Measurements from ENCODE around the gene ENDOD1. TPM values are rescaled to one million over a fixed set of nuclear protein-coding genes. Genes with fewer than 3 reads are reported as not detected.
A peak's percentile ranks its signal among the peaks of the same experiment; 100 is the strongest.

ENDOD1 gene
- total RNA-seq, 1 experiment from 2014 or later, result 0.87 TPM

GRCh38 chr11:95067039-95067840, 22.4 kb upstream of the ENDOD1 start:
- Histone ChIP-seq H3K27me3 (ENCODE audit: insufficient read depth, low read length) (no peaks in the 10 kb centered on the region), H2BK12ac (ENCODE audit: insufficient read length, low read depth, low read length) (no peak overlapping the region), H2AFZ (ENCODE audit: low read length) (no peak overlapping the region), H3K23ac (ENCODE audit: insufficient read length, low read depth, low read length) (no peak overlapping the region), H2BK120ac (ENCODE audit: low read depth, low read length, poor library complexity, severe bottlenecking) (no peak overlapping the region), H3K9ac (ENCODE audit: extremely low read depth, insufficient read length, low read length) (peak overlapping the region; percentile 46), H3K4me2 (ENCODE audit: insufficient read depth, insufficient read length, low read length) (peak overlapping the region; percentile 73), H3K4me1 (ENCODE audit: insufficient read depth, low read length) (no peaks in the 10 kb centered on the region), H3K79me1 (ENCODE audit: insufficient read depth, low read depth, low read length, poor library complexity, severe bottlenecking) (no peaks in the 10 kb centered on the region), H3T11ph (ENCODE audit: low read length) (no peak overlapping the region), H3K79me2 (ENCODE audit: insufficient read depth, low read length) (no peaks in the 10 kb centered on the region), H3K4ac (ENCODE audit: low read depth, low read length) (no peak overlapping the region), H3K18ac (ENCODE audit: insufficient read length, low read depth, low read length) (peak overlapping the region; percentile 81), H3K23me2 (ENCODE audit: insufficient read length, low read depth, low read length, poor library complexity, severe bottlenecking) (peaks cover 8% of the 10 kb centered on the region), H3K9me3 (ENCODE audit: control insufficient read depth, low read depth, low read length) (no peaks in the 10 kb centered on the region), H2BK5ac (ENCODE audit: insufficient read length, low read length) (no peak overlapping the region), H2BK20ac (ENCODE audit: low read depth, low read length, poor library complexity, severe bottlenecking) (no peak overlapping the region), H4K8ac (replicated peaks; ENCODE audit: insufficient read length, low read depth, low read length) (no peak overlapping the region), H4K5ac (ENCODE audit: insufficient read length, low read depth, low read length) (no peak overlapping the region), H4K20me1 (ENCODE audit: control insufficient read depth, insufficient read depth, insufficient read length) (no peaks in the 10 kb centered on the region), H3K14ac (ENCODE audit: insufficient read depth, low read length) (peak overlapping the region; percentile 15), H2BK15ac (ENCODE audit: low read depth, low read length) (no peak overlapping the region), H4K91ac (ENCODE audit: insufficient read length, low read depth, low read length) (no peak overlapping the region), H3K27ac (ENCODE audit: insufficient read length, low read depth, low read length) (no peak overlapping the region), H3K56ac (ENCODE audit: insufficient read length, low read depth, low read length) (no peak overlapping the region), H2AK5ac (ENCODE audit: insufficient read length, low read length) (no peak overlapping the region)
- peak; percentile 75 for DNase-seq
- Mint-ChIP-seq H3K36me3 (ENCODE audit: insufficient read depth in 1 of 3, low read depth in 3 of 3) (peaks cover 0 to 6% (median 2%) of the 10 kb centered on the region in 3 experiments; a peak in 2 of 7 replicates), H3K4me1 (peaks cover 18% of the 10 kb centered on the region in 2 experiments), H3K4me3 (peak overlapping the region; percentile 91 to 96), H3K27ac (peak overlapping the region; percentile 74 to 87 (median 85); a peak in 6 of 7 replicates), H3K9me3 (peaks cover 0 to 3% of the 10 kb centered on the region in 2 experiments; a peak in 1 of 5 replicates), H3K27me3 (ENCODE audit: low read depth) (peaks cover 12% of the 10 kb centered on the region)
- TF ChIP-seq CTCF (conservative IDR thresholded peaks at IDR 0.05), result peak; percentile 53
- WGBS (ENCODE audit: extremely low coverage, insufficient read length, low lambda C conversion rate), result no CpG with 5 or more reads among the region's 98 CpGs

Data from H9 (cell line).